NCI-H510A (cell line): ENCODE results near the gene TM4SF4.
"Not testable (repeated sequence)": the region's sequence is repeated elsewhere in the genome, so short reads cannot be mapped to it uniquely, and the experiment has no call there.

Experiments
- DNase-seq: peaks from one replicate; lab custom pipeline; 2025; lab: John Stamatoyannopoulos, UW

Gene TM4SF4

GRCh38 chr3:149474250-149474817, at the start of gene TM4SF4:
Gene TM4SF4 (plus strand): TSS chr3:149474697. CDS start chr3:149474878, 181 bp downstream.
- no peak for DNase-seq

GRCh38 chr3:149424918-149425317, 49.6 kb upstream of the TM4SF4 start:
- DNase-seq, result no peak

GRCh38 chr3:149426325-149426724, 48.2 kb upstream of the TM4SF4 start:
- DNase-seq, result no peak

- no peak for DNase-seq
Observed at GRCh38 chr3:149428087-149428486, 46.4 kb upstream of the TM4SF4 start.

GRCh38 chr3:149430216-149430615, 44.3 kb upstream of the TM4SF4 start:
- DNase-seq, result no peak

- no peak for DNase-seq
Observed at GRCh38 chr3:149432149-149432548, 42.3 kb upstream of the TM4SF4 start.

GRCh38 chr3:149435996-149436885, 38.3 kb upstream of the TM4SF4 start:
- DNase-seq, result no peak

- no peak for DNase-seq
Observed at GRCh38 chr3:149437286-149437685, 37.2 kb upstream of the TM4SF4 start.

- no peak for DNase-seq
Observed at GRCh38 chr3:149437710-149438109, 36.8 kb upstream of the TM4SF4 start.

- no peak for DNase-seq
Observed at GRCh38 chr3:149438981-149439380, 35.5 kb upstream of the TM4SF4 start.

GRCh38 chr3:149441642-149442041, 32.9 kb upstream of the TM4SF4 start:
- no peak for DNase-seq

GRCh38 chr3:149442043-149442442, 32.5 kb upstream of the TM4SF4 start:
- no peak for DNase-seq

- DNase-seq, result no peak
Observed at GRCh38 chr3:149442851-149443544, 31.5 kb upstream of the TM4SF4 start.

- no peak for DNase-seq
Observed at GRCh38 chr3:149443545-149443912, 31.0 kb upstream of the TM4SF4 start.

GRCh38 chr3:149444867-149445266, 29.6 kb upstream of the TM4SF4 start:
- DNase-seq, result not testable (repeated sequence)

GRCh38 chr3:149448331-149448831, 26.1 kb upstream of the TM4SF4 start:
- no peak for DNase-seq

- DNase-seq, result no peak
Observed at GRCh38 chr3:149449182-149449581, 25.3 kb upstream of the TM4SF4 start.

GRCh38 chr3:149449799-149450198, 24.7 kb upstream of the TM4SF4 start:
- DNase-seq, result no peak

- no peak for DNase-seq
Observed at GRCh38 chr3:149450281-149450680, 24.2 kb upstream of the TM4SF4 start.

GRCh38 chr3:149452036-149452435, 22.5 kb upstream of the TM4SF4 start:
- no peak for DNase-seq

- no peak for DNase-seq
Observed at GRCh38 chr3:149453140-149453805, 21.2 kb upstream of the TM4SF4 start.

GRCh38 chr3:149454746-149455145, 19.8 kb upstream of the TM4SF4 start:
- no peak for DNase-seq
